Progenitor cell of endocrine pancreas (in vitro differentiated cells): ENCODE data around the gene CPNE7. TPM values are rescaled to one million over a fixed set of nuclear protein-coding genes. Genes with fewer than 3 reads are reported as not detected.

ENCODE experiments used
- DNase-seq: peaks from one replicate; pipeline ENCODE4 v3.0.0; 2021; ENCODE audit warnings: low spot score; ENCODE audit not compliant: unreplicated experiment
- H3K27ac Mint-ChIP-seq: 2 replicates; pipeline ENCODE4 v1.8.0; 2021; ENCODE audit warnings: mild to moderate bottlenecking, moderate library complexity, mixed read lengths
- H3K27me3 Mint-ChIP-seq: 2 replicates; pipeline ENCODE4 v1.8.0; 2021; ENCODE audit warnings: mixed read lengths
- H3K36me3 Mint-ChIP-seq: 2 replicates; pipeline ENCODE4 v1.8.0; 2022; ENCODE audit warnings: mixed read lengths; ENCODE audit not compliant: insufficient read depth
- H3K4me1 Mint-ChIP-seq: 2 replicates; pipeline ENCODE4 v1.8.0; 2021; ENCODE audit warnings: low read depth, mixed read lengths
- H3K4me3 Mint-ChIP-seq: 2 replicates; pipeline ENCODE4 v1.8.0; 2021; ENCODE audit warnings: low read depth, mild to moderate bottlenecking, moderate library complexity, mixed read lengths
- H3K9me3 Mint-ChIP-seq: 2 replicates; pipeline ENCODE4 v1.8.0; 2021; ENCODE audit warnings: low read depth, mixed read lengths
- CTCF ChIP-seq: fragments of 200-600 bp; sonication (generic); IDR thresholded peaks from one replicate; pipeline ENCODE4 v1.5.0; 2021; ENCODE audit warnings: antibody characterized with exemption, mild to moderate bottlenecking; ENCODE audit not compliant: unreplicated experiment
- total RNA-seq: library from RNA; stranded (reverse); gene quantifications from 2 replicates; pipeline ENCODE4 v1.2.1, GENCODE V29; 2021

Gene CPNE7
- total RNA-seq, 1 donor from 2014 or later, result 0.41 TPM

DNA sequence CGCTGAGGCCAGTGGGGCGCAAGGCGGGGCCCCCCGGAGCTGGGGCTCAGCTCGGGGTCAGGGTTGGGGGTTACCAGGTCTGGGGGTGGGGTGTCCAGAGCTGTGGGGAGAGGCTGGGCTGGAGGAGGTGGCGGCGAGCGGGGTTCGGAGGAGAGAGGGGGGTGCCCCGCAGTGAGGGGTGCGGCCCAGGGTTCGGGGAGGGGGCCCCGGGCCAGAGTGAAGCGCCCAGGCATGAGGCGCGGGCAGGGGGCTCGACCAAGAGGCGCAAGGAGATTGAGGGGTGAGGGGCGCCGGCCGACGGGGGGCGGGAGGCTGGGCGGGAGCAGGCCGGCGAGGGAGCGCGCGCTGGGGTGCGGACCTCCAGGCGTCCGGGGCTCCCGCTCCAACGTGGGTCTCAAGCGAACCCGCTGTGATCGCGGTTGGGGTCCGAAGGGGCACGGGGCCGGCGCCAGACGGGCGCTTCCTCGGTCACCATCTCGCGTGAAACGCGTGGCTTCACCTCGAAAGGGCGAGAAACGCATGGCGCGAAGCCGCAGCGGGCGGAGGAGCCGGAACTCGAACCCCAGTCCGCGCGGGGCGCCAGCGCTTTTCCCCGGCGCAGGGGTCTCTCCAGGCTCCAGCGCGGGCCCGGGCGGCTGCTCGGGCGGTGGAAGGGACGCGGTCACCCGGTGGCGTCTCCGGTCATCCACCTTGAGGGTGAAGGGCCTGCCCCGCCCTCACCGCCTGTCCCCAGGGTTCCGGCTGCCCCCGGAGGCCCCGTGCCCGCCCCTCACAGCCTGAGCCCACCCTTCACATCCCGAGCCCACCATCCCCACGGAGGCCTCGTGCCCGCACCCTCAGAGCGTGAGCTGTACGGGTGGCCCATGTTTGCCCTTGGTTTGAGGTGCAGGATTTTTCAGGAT, 846 bp downstream of the CPNE7 start:
- peaks cover 4% of the 10 kb centered on the region for H3K4me1 Mint-ChIP-seq
- H3K27me3 Mint-ChIP-seq, result peaks cover 47% of the 10 kb centered on the region
- no peaks in the 10 kb centered on the region for H3K36me3 Mint-ChIP-seq
- H3K4me3 Mint-ChIP-seq, result no peak overlapping the region
- H3K9me3 Mint-ChIP-seq, result no peaks in the 10 kb centered on the region
- no peak for TF ChIP-seq CTCF
- no peak overlapping the region for H3K27ac Mint-ChIP-seq
- no peak for DNase-seq

DNA sequence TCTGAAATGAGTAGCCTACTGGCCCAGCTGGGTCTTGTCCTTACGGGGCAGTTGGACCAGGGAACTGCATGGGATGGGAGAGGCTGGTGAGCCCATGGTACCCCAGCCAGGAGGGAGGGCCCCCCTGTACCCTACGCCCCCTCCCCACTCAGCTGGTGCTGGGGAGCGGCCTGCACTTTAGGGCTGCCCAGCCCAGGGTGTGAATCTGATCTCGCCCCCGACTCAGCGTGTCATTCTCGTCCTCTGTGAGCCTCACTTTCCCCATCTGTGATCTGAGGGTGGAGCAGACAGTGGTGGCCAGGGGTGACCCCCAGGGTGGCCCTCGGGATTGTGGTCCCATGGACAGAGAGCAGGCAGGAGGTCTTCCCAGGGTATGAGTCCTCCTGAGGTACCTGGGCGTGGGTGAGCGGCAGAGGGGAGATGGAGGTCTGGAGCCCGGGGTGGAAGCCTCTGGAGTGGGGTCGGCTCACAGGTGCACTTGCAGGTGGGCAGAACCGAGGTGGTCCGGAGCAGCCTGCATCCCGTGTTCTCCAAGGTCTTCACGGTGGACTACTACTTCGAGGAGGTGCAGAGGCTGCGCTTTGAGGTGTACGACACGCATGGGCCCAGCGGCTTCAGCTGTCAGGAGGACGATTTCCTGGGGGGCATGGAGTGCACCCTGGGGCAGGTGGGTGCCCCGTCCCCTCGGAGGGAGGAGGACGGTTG, 1.6 kb downstream of the CPNE7 start:
- DNase-seq, result no peak
- Mint-ChIP-seq H3K4me1 (peaks cover under 1% of the 10 kb centered on the region), H3K9me3 (no peaks in the 10 kb centered on the region), H3K27ac (no peak overlapping the region), H3K27me3 (peaks cover 40% of the 10 kb centered on the region), H3K4me3 (no peak overlapping the region), H3K36me3 (no peaks in the 10 kb centered on the region)
- TF ChIP-seq CTCF, result no peak

GRCh38 chr16:89579351-89579750, 3.8 kb downstream of the CPNE7 start:
- H3K4me3 Mint-ChIP-seq, result no peak overlapping the region
- H3K27me3 Mint-ChIP-seq, result peaks cover 20% of the 10 kb centered on the region
- H3K9me3 Mint-ChIP-seq, result no peaks in the 10 kb centered on the region
- H3K36me3 Mint-ChIP-seq, result no peaks in the 10 kb centered on the region
- TF ChIP-seq CTCF, result no peak
- H3K27ac Mint-ChIP-seq, result no peak overlapping the region
- no peaks in the 10 kb centered on the region for H3K4me1 Mint-ChIP-seq
- no peak for DNase-seq

DNA sequence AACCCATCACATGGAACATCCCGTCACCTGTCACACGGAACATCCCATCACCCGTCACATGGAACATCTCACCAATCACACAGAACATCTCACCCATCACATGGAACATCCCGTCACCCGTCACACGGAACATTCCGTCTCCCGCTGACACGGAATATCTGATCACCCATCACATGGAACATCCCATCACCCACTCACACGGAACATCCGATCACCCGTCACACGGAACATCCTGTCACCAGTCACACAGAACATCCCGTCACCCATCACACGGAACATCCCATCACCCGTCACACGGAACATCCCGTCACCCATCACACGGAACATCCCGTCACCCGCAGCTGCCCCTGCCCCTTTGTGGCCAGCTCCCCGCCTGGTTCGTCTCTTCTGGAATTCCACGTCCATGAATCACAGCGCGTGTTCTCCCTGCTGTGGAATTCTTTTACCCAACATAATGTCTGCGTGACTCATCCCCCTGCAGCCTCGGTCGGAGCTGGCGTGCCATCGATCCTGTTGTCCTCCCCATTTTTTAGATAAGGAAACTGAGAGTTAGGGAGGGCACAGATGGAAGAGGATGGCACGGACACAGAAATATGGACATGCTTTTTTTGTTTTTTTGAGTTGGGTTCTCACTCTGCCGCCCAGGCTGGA, 5.6 kb downstream of the CPNE7 start:
- H3K27me3 Mint-ChIP-seq, result peaks cover 19% of the 10 kb centered on the region
- no peaks in the 10 kb centered on the region for H3K9me3 Mint-ChIP-seq
- DNase-seq, result no peak
- no peak for TF ChIP-seq CTCF
- H3K4me1 Mint-ChIP-seq, result no peaks in the 10 kb centered on the region
- no peak overlapping the region for H3K4me3 Mint-ChIP-seq
- no peaks in the 10 kb centered on the region for H3K36me3 Mint-ChIP-seq
- no peak overlapping the region for H3K27ac Mint-ChIP-seq

GRCh38 chr16:89581861-89582563, 6.5 kb downstream of the CPNE7 start:
- no peak for DNase-seq
- H3K4me1 Mint-ChIP-seq, result no peaks in the 10 kb centered on the region
- H3K27me3 Mint-ChIP-seq, result peaks cover 17% of the 10 kb centered on the region
- no peaks in the 10 kb centered on the region for H3K9me3 Mint-ChIP-seq
- no peak overlapping the region for H3K27ac Mint-ChIP-seq
- H3K4me3 Mint-ChIP-seq, result no peak overlapping the region
- H3K36me3 Mint-ChIP-seq, result no peaks in the 10 kb centered on the region
- no peak for TF ChIP-seq CTCF
